ENCODE results near the gene SUGP2.

Gene SUGP2

GRCh38 chr19:18948976-18949356 is 84.4 kb downstream of the SUGP2 start:
- no peak for DNase-seq

DNA sequence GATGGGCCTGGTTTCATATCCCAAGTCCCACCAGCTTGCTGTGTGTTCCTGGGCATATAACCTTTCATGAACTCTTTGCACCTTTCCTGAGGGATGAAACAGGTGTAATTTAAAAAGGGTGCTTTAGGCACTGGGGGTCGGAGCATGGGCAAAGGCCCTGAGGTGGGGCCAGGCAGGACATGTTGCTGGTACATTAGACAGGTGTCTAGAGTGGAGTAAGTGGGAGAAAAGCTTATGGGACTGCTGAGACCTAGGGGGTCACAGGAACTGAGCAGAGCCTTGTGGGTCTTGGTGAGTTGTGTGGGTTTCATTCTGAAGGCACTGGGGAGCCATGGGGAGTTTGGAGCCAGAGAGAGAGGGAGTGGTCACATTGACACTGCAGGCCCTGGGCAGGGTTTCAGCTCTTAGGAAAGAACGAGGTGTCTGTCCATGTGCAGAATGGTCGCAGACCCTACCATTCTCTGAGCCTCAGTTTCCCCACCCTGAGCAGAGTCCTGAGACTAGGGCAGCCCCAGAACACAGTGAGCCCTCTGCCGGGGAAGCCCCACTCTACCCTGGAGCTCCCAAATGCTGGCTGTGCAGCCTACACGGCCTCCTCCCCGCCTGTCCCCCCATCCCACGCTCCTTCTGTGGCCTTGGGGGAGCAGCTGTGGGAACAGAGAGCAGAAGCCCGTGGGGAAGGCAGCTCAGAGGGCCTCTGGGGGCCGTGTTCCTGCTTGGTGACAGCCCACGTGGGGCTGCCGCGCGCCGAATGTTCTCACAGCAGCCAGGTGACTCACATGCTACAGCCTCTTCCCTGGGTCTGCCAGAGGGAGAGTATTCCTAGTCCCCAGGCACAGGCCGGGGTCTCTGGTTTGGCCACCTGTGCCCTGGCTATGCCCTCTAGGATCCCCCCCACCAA is 85.0 kb downstream of the SUGP2 start:
- DNase-seq: no peak

DNA sequence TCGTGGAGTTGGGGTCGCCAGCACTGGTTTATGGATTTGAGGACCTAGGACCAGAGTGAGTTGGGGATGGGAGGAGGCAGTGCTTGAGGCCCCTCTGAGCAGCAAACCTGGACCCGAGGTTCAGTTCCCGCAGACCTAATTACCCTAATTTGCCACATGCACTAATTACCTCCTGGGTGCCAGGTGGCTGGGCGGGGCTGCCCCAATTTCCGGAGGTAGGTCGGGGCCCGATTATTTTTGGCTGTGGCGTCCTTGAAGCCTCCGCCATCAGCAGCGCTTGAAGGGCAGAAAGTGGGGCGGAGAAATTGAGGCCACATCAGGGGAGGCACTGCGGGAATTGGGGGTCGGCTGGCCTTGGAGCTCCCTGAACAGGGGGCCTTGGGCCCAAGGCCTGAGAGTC is 86.4 kb downstream of the SUGP2 start:
- no peak for DNase-seq

DNA sequence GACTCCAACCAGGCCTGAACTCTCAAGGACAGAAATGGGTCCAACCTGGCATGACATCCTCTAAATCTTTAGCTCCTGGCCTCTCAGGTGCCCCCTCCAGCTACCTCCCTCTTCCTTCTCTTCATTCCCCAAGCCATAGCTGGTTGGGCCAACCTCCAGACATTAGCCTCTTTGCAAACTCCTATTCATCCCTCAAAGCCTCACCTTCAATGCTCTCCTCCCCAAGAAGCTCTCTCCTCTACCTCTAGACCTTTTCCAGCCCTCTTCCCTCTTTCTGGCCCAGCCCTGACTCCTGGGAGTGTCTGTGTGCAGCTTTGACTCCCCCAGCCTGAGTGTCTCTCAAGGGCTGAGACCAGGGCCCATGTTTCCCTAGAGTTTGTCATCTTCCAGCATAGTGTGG is 87.0 kb downstream of the SUGP2 start:
- no peak for DNase-seq

- DNase-seq: no peak
These were observed 88.0 kb downstream of the SUGP2 start for GRCh38 chr19:18945297-18945696.

DNA sequence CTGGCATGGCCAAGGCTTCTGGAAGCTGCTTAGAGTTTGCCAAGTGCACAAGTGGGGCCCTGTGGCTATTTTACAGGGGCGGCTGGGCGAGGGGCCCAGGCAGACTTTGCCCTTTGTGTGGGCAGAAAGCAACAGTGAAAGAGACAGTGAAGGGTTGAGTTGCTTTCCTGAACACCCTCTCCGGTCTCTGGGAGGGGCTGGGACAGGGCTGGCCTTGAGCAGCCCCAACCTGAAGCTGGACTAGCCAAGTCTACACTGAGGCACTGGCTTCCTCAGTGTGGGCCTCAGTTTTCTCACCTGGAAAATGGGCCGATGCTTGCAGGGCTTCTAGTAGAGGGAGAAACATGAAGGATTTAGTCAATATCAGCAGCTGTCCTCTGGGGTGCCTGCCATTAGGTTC is 89.9 kb downstream of the SUGP2 start:
- no peak for DNase-seq

DNA sequence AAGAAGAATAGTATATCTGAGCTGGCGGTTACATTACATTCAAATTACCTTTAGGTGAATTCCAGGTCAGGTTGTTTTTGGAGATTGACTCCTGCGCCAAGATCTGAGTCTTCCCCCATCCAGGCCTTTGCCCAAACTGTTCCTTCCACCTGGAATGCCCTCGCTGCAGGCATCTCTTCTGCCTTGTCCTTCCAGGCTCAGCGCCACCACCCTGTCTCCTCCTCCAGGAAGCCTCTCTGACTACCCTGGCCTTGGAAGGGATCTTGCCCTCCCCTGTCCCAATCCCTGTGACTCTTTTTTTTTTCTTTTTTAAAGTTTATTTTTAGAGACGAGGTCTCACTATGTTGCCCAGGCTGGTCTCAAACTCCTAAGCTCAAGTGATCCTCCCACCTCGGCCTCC is 90.6 kb downstream of the SUGP2 start:
- DNase-seq: no peak

DNA sequence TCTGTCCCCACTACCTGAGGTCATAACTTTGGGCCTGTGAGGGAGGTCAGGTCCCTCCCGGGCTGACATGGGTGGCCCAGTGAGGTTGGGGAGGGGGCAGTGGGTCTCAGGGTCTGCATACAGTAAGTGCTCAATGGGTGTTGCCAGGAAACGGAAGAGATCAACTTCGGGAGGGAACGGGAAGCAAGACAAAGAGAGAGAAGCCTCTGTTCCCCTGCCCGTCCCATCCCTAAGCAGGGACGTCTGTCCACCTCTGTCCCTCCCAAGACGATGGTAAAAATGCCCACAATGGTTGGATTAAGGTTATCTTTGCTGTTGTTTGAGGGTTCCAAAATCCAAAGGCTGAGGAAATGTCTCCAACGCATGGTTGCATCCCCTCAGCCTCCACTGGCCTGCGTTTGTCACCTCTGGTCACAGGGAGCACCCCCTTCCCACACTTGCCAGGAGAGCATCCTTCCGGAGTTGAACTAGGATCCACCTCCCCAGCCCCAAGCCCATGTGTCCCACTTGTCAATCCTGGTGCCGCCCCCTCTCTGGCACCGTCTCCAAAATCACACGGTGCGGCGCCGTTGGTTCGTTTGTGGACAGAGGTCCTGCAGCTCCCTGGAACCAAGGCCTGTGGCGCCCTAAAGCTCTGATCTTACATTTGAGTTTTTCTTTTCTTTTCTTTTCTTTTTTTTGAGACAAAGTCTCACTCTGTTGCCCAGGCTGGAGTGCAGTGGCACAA is 91.5 kb downstream of the SUGP2 start:
- DNase-seq: no peak

All from NCI-H524 treated with DMSO at 0.1 percent for 48 hours (cell line).